Testis (tissue), 2 donors: ENCODE data around the gene CA10.

ENCODE experiments used
- POLR2A ChIP-seq: fragments of 450-650 bp; IDR thresholded peaks from one replicate; pipeline ENCODE4 v1.6.1; 2017; ENCODE audit warnings: antibody characterized with exemption, mild to moderate bottlenecking, moderate library complexity
- TF ChIP-seq, protein P1 (sequence below), 3 experiments: fragments of 450-650 bp in 2 of 3; fragments of 200-600 bp in 1 of 3; sonication (generic) in 1 of 3; IDR thresholded peaks; one replicate each; pipeline ENCODE4 v1.5.1; 2016 to 2019; ENCODE audit warnings: antibody characterized with exemption in 3 of 3, mild to moderate bottlenecking in 2 of 3, moderate library complexity in 1 of 3

DNA sequence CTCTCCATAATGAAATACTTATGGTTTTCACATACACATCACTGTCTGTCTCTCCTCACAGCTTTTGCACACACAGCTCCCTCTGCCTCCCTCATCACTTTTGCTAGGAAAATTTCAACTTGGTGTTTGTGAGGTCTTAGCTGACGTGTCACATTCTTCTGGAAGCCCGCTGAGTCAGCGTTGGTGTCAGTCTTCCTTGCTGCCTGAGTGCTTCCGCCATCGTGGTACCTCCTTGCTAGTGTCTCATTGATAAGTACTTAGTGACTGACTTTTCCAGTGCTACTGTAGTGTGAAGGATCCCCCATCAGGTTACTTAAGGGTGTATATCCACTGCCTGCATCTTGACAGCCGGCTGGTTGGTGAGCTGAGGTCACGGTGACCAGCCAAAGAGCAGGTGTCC, 33.5 kb downstream of the CA10 start:
- TF ChIP-seq, protein P1, sequence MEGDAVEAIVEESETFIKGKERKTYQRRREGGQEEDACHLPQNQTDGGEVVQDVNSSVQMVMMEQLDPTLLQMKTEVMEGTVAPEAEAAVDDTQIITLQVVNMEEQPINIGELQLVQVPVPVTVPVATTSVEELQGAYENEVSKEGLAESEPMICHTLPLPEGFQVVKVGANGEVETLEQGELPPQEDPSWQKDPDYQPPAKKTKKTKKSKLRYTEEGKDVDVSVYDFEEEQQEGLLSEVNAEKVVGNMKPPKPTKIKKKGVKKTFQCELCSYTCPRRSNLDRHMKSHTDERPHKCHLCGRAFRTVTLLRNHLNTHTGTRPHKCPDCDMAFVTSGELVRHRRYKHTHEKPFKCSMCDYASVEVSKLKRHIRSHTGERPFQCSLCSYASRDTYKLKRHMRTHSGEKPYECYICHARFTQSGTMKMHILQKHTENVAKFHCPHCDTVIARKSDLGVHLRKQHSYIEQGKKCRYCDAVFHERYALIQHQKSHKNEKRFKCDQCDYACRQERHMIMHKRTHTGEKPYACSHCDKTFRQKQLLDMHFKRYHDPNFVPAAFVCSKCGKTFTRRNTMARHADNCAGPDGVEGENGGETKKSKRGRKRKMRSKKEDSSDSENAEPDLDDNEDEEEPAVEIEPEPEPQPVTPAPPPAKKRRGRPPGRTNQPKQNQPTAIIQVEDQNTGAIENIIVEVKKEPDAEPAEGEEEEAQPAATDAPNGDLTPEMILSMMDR (IDR thresholded peaks at IDR 0.05), result no peak
- TF ChIP-seq POLR2A, result no peak
